HEK293 (cell line): Measurements from ENCODE around the gene SBNO2.

Experiments used
- CTCF ChIA-PET: fragments of 350-600 bp; formaldehyde crosslinking; extraction: SDS; loops from one replicate; lab custom pipeline; 2021; ENCODE audit warnings: antibody characterized with exemption; lab: Yijun Ruan, JAX
- POLR2A ChIA-PET: fragments of 300-600 bp; formaldehyde crosslinking; extraction: SDS; loops from one replicate; lab custom pipeline; 2020; ENCODE audit warnings: antibody characterized with exemption, inconsistent platforms; lab: Yijun Ruan, JAX
- H3K27ac ChIP-seq: fragments of 200-500 bp; sonication (Bioruptor generic); 2 replicates; pipeline ENCODE4 v1.5.1; 2014; ENCODE audit warnings: low read depth, low read length, control low read depth, inconsistent platforms; ENCODE audit errors: extremely low read depth
- H3K36me3 ChIP-seq, 2 experiments: fragments of 200-500 bp in 1 of 2; sonication (Bioruptor generic) in 1 of 2; 1 replicate in 1 of 2; 2 replicates in 1 of 2; pipeline ENCODE4 v1.5.1; 2014 to 2017; ENCODE audit warnings: inconsistent platforms in 2 of 2, low read length in 2 of 2; ENCODE audit not compliant: control insufficient read depth in 2 of 2, insufficient read depth in 1 of 2
- H3K4me1 ChIP-seq: fragments of 200-500 bp; sonication (Bioruptor generic); 2 replicates; pipeline ENCODE4 v1.5.1; 2014; ENCODE audit warnings: mild to moderate bottlenecking, low read length, inconsistent platforms; ENCODE audit not compliant: control insufficient read depth, insufficient read depth
- H3K4me3 ChIP-seq: 2 replicates; pipeline ENCODE4 v1.5.1; 2011; ENCODE audit warnings: low read depth, mild to moderate bottlenecking, control low read depth, low read length, moderate library complexity
- H3K9me3 ChIP-seq: fragments of 200-500 bp; sonication (Bioruptor generic); 2 replicates; pipeline ENCODE4 v1.5.1; 2014; ENCODE audit warnings: low read depth, low read length, inconsistent platforms; ENCODE audit not compliant: control insufficient read depth, insufficient read depth
- KLF1 ChIP-seq: fragments of 450-650 bp; formaldehyde crosslinking; IDR thresholded peaks from 2 replicates; pipeline ENCODE4 v1.5.1; 2016; ENCODE audit warnings: missing biosample characterization, missing genetic modification characterization
- KLF8 ChIP-seq: fragments of 450-650 bp; formaldehyde crosslinking; IDR thresholded peaks from 2 replicates; pipeline ENCODE4 v1.5.1; 2016; ENCODE audit warnings: missing biosample characterization, missing genetic modification characterization
- ZNF114 ChIP-seq: fragments of 450-650 bp; formaldehyde crosslinking; IDR thresholded peaks from 2 replicates; pipeline ENCODE4 v1.5.0; 2017; ENCODE audit warnings: missing biosample characterization, missing genetic modification characterization
- ZNF140 ChIP-seq: fragments of 450-650 bp; formaldehyde crosslinking; IDR thresholded peaks from 2 replicates; pipeline ENCODE4 v1.5.1; 2016; ENCODE audit warnings: missing biosample characterization, missing genetic modification characterization
- ZNF335 ChIP-seq: fragments of 450-650 bp; formaldehyde crosslinking; conservative IDR thresholded peaks from 2 replicates; pipeline ENCODE4 v1.5.1; 2016; ENCODE audit warnings: missing biosample characterization, missing genetic modification characterization
- ZNF529 ChIP-seq: fragments of 450-650 bp; formaldehyde crosslinking; IDR thresholded peaks from 2 replicates; pipeline ENCODE4 v1.5.1; 2017; ENCODE audit warnings: missing genetic modification characterization, missing biosample characterization; ENCODE audit not compliant: insufficient replicate concordance
- ZNF558 ChIP-seq: fragments of 450-650 bp; formaldehyde crosslinking; IDR thresholded peaks from 2 replicates; pipeline ENCODE4 v1.5.1; 2016; ENCODE audit warnings: missing biosample characterization, missing genetic modification characterization
- ZNF600 ChIP-seq: fragments of 450-650 bp; formaldehyde crosslinking; IDR thresholded peaks from 2 replicates; pipeline ENCODE4 v1.5.1; 2016; ENCODE audit warnings: missing biosample characterization, missing genetic modification characterization
- TF ChIP-seq, protein P1 (sequence below): fragments of 450-650 bp; formaldehyde crosslinking; IDR thresholded peaks from 2 replicates; pipeline ENCODE4 v1.5.1; 2016; ENCODE audit warnings: missing biosample characterization, missing genetic modification characterization
- TF ChIP-seq, protein P2 (sequence below): fragments of 450-650 bp; formaldehyde crosslinking; IDR thresholded peaks from 2 replicates; pipeline ENCODE4 v1.5.1; 2016; ENCODE audit warnings: missing biosample characterization, missing genetic modification characterization
- TF ChIP-seq, protein P3 (sequence below): fragments of 450-650 bp; formaldehyde crosslinking; IDR thresholded peaks from 2 replicates; pipeline ENCODE4 v1.5.1; 2016; ENCODE audit warnings: missing biosample characterization, missing genetic modification characterization

Gene SBNO2

DNA sequence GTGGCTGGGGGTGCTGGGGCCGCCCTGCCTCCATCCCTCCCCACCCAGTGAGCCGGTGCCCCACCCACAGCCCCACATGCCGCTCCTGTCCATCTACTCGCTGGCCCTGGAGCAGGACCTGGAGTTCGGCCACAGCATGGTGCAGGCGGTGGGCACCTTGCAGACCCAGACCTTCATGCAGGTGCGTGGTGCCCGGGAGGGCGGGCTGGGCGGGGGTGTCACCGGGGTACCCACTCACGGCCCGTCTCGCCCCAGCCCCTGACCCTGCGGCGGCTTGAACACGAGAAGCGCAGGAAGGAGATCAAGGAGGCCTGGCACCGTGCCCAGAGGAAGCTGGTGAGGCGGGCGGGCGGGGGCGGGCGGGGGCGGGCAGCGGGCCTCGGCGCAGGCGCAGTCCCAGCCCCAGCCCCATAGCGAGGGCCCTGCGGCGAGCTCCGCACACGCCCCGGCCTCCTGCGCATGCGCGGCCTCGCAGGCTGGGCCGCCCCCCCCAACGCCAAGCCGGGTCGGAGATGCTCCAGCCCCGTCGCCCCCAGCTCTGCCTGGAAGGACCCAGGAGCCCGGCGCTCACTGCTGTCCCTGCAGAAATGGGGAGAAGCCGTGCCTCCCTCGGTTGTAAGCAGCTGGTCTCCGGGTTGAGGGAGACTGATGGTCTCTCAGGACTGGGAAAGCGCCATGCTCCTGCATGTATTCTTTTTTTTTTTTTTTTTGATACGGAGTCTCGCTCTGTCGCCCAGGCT lies 99.4 kb downstream of the SBNO2 start:
- TF ChIP-seq ZNF600 (tag by site-specific recombination) (peak; percentile 90), KLF8 (tag by site-specific recombination) (0 out of 2 replicates have a peak, but pooled peaks have one; percentile 25), ZNF558 (tag by site-specific recombination) (no peak), KLF1 (tag by site-specific recombination) (peak; percentile 19; the same call in 1 of the 2 replicates), ZNF335 (tag by site-specific recombination) (peak; percentile 85), ZNF140 (no peak)
- TF ChIP-seq, protein P1, sequence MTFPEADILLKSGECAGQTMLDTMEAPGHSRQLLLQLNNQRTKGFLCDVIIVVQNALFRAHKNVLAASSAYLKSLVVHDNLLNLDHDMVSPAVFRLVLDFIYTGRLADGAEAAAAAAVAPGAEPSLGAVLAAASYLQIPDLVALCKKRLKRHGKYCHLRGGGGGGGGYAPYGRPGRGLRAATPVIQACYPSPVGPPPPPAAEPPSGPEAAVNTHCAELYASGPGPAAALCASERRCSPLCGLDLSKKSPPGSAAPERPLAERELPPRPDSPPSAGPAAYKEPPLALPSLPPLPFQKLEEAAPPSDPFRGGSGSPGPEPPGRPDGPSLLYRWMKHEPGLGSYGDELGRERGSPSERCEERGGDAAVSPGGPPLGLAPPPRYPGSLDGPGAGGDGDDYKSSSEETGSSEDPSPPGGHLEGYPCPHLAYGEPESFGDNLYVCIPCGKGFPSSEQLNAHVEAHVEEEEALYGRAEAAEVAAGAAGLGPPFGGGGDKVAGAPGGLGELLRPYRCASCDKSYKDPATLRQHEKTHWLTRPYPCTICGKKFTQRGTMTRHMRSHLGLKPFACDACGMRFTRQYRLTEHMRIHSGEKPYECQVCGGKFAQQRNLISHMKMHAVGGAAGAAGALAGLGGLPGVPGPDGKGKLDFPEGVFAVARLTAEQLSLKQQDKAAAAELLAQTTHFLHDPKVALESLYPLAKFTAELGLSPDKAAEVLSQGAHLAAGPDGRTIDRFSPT (tag by site-specific recombination) = 0 out of 2 replicates have a peak, but pooled peaks have one; percentile 24
- TF ChIP-seq, protein P2, sequence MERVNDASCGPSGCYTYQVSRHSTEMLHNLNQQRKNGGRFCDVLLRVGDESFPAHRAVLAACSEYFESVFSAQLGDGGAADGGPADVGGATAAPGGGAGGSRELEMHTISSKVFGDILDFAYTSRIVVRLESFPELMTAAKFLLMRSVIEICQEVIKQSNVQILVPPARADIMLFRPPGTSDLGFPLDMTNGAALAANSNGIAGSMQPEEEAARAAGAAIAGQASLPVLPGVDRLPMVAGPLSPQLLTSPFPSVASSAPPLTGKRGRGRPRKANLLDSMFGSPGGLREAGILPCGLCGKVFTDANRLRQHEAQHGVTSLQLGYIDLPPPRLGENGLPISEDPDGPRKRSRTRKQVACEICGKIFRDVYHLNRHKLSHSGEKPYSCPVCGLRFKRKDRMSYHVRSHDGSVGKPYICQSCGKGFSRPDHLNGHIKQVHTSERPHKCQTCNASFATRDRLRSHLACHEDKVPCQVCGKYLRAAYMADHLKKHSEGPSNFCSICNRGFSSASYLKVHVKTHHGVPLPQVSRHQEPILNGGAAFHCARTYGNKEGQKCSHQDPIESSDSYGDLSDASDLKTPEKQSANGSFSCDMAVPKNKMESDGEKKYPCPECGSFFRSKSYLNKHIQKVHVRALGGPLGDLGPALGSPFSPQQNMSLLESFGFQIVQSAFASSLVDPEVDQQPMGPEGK (tag by site-specific recombination) = peak; percentile 67
- Histone ChIP-seq H3K4me1 (no peaks in the 10 kb centered on the region), H3K27ac (no peak overlapping the region), H3K4me3 (no peak overlapping the region), H3K9me3 (no peaks in the 10 kb centered on the region), H3K36me3 (no peaks in the 10 kb centered on the region)
- ChIA-PET POLR2A (interaction anchor here (0.7 to 2.0 kb wide), 2 partner anchors 11 to 178 kb away, joined by 3 to 8 read pairs; no protein-coding TSS in a partner anchor), CTCF (interaction anchor here (0.6 to 2.1 kb wide), 2 partner anchors 9 to 53 kb away, joined by 3 to 6 read pairs; partner anchors contain the start of gene RNU6-2)

DNA sequence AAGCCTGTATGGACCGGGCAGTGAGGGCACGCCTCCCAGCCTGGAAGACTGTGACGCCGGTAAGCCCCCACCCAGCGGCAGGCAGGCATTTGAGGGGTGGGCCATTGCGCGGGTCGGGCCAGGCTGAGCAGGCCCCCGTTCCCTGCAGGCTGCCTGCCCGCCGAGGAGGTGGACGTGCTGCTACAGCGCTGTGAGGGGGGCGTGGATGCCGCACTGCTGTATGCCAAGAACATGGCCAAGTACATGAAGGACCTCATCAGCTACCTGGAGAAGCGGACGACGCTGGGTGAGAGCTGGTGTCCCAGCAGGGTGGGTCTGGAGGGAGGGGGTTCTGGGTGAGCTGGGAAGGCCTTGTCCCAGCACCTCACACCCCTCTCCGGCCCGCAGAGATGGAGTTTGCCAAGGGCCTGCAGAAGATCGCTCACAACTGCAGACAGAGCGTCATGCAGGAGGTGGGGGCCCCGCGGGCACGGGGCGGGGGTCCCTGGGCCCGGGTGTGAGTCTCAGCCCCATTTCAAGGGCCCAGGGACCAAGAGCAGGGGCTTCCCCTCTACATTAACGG lies 100.0 kb downstream of the SBNO2 start:
- ChIA-PET POLR2A (interaction anchor here (0.7 kb wide), 1 partner anchor 179 kb away, joined by 3 read pairs; no protein-coding TSS in a partner anchor), CTCF (interaction anchor here (2.1 kb wide), 1 partner anchor 8 kb away, joined by 6 read pairs; no protein-coding TSS in a partner anchor)
- no peak for TF ChIP-seq ZNF114 (tag by site-specific recombination)
- TF ChIP-seq ZNF529 (tag by site-specific recombination) = no peak
- TF ChIP-seq, protein P2 (tag by site-specific recombination) = peak; percentile 74
- TF ChIP-seq, protein P3, sequence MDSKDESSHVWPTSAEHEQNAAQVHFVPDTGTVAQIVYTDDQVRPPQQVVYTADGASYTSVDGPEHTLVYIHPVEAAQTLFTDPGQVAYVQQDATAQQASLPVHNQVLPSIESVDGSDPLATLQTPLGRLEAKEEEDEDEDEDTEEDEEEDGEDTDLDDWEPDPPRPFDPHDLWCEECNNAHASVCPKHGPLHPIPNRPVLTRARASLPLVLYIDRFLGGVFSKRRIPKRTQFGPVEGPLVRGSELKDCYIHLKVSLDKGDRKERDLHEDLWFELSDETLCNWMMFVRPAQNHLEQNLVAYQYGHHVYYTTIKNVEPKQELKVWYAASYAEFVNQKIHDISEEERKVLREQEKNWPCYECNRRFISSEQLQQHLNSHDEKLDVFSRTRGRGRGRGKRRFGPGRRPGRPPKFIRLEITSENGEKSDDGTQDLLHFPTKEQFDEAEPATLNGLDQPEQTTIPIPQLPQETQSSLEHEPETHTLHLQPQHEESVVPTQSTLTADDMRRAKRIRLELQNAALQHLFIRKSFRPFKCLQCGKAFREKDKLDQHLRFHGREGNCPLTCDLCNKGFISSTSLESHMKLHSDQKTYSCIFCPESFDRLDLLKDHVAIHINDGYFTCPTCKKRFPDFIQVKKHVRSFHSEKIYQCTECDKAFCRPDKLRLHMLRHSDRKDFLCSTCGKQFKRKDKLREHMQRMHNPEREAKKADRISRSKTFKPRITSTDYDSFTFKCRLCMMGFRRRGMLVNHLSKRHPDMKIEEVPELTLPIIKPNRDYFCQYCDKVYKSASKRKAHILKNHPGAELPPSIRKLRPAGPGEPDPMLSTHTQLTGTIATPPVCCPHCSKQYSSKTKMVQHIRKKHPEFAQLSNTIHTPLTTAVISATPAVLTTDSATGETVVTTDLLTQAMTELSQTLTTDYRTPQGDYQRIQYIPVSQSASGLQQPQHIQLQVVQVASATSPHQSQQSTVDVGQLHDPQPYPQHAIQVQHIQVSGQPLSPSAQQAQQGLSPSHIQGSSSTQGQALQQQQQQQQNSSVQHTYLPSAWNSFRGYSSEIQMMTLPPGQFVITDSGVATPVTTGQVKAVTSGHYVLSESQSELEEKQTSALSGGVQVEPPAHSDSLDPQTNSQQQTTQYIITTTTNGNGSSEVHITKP (tag by site-specific recombination) = peak; percentile 58
- Histone ChIP-seq H3K36me3 (no peaks in the 10 kb centered on the region), H3K9me3 (no peaks in the 10 kb centered on the region), H3K4me3 (no peak overlapping the region), H3K27ac (no peak overlapping the region), H3K4me1 (no peaks in the 10 kb centered on the region)
